ENCODE results near the gene TPCN2. TPM values are rescaled to one million over a fixed set of nuclear protein-coding genes. Genes with fewer than 3 reads are reported as not detected.
"Not testable (repeated sequence)": the region's sequence is repeated elsewhere in the genome, so short reads cannot be mapped to it uniquely, and the experiment has no call there.

TPCN2 gene
- 5.2 TPM in 2 replicates for polyA plus RNA-seq (2013)

GRCh38 chr11:69048694-69049489 lies at the start of gene TPCN2:
Gene TPCN2 (plus strand): TSS chr11:69048932. CDS start chr11:69048998, 66 bp downstream.
- peak within 1 kb of the TSS; percentile 84 for H2BK5ac ChIP-seq (ENCODE audit: low read depth, low read length, poor library complexity)
- H3K4me1 ChIP-seq (ENCODE audit: control insufficient read depth in 1 of 2, insufficient read depth in 2 of 2, low read length in 2 of 2): peaks cover 8 to 15% of the 10 kb centered on the region in 2 experiments
- H4K12ac ChIP-seq (ENCODE audit: low read depth, low read length): peak within 1 kb of the TSS; percentile 97
- H3K9me3 ChIP-seq (ENCODE audit: insufficient read depth, low read depth, low read length): no peaks in the 10 kb centered on the region
- H3K79me2 ChIP-seq (ENCODE audit: control insufficient read depth, insufficient read depth, low read length, poor library complexity): peaks cover 6% of the 10 kb centered on the region
- H2BK120ac ChIP-seq (ENCODE audit: insufficient read depth, low read length, poor library complexity): peak within 1 kb of the TSS; percentile 94
- H3K27ac ChIP-seq (ENCODE audit: low read depth, low read length): peak within 1 kb of the TSS; percentile 16
- no peak within 1 kb of the TSS for H3K23ac ChIP-seq (ENCODE audit: low read length)
- H4K8ac ChIP-seq (ENCODE audit: low read depth, low read length): peak within 1 kb of the TSS; percentile 99
- H2AK5ac ChIP-seq (ENCODE audit: low read length): peak within 1 kb of the TSS; percentile 76
- peak within 1 kb of the TSS; percentile 99 for H3K18ac ChIP-seq (ENCODE audit: low read length)
- H3K36me3 ChIP-seq (ENCODE audit: control insufficient read depth in 1 of 2, insufficient read depth in 2 of 2, low read length in 2 of 2): peaks cover 0 to 2% of the 10 kb centered on the region in 2 experiments
- H4K91ac ChIP-seq (ENCODE audit: low read depth, low read length): peak within 1 kb of the TSS; percentile 98
- H3K79me1 ChIP-seq (ENCODE audit: low read length): peaks cover 10% of the 10 kb centered on the region
- peak within 1 kb of the TSS; percentile 97 for H2AFZ ChIP-seq (ENCODE audit: insufficient read depth, low read length, poor library complexity)
- peak within 1 kb of the TSS; percentile 99 for H3K4me2 ChIP-seq (ENCODE audit: low read length)
- no CpG with 5 or more reads among the region's 76 CpGs for WGBS (ENCODE audit: extremely low coverage, insufficient coverage, insufficient read length)
- peak within 1 kb of the TSS; percentile 91 for H3K4me3 ChIP-seq (ENCODE audit: low read depth, low read length)
- H3K27me3 ChIP-seq (ENCODE audit: insufficient read depth, low read length): peaks cover 1% of the 10 kb centered on the region
- peak within 1 kb of the TSS; percentile 45 for H2BK12ac ChIP-seq (ENCODE audit: low read length)
- peak within 1 kb of the TSS; percentile 98 for H3K14ac ChIP-seq (ENCODE audit: low read length)
- H3K9ac ChIP-seq (ENCODE audit: low read length): peak within 1 kb of the TSS; percentile 90
- peak within 1 kb of the TSS; percentile 98 for H3K4ac ChIP-seq (ENCODE audit: low read depth, low read length)
- DNase-seq: peak; percentile 79 to 85

GRCh38 chr11:68999093-68999747 lies 49.5 kb upstream of the TPCN2 start:
- no peak overlapping the region for H2AK5ac ChIP-seq (ENCODE audit: low read length)
- H3K4ac ChIP-seq (ENCODE audit: low read depth, low read length): no peak overlapping the region
- H3K23ac ChIP-seq (ENCODE audit: low read length): no peak overlapping the region
- no peak overlapping the region for H3K9ac ChIP-seq (ENCODE audit: low read length)
- no peak overlapping the region for H4K8ac ChIP-seq (ENCODE audit: low read depth, low read length)
- no peak overlapping the region for H2BK120ac ChIP-seq (ENCODE audit: insufficient read depth, low read length, poor library complexity)
- H3K14ac ChIP-seq (ENCODE audit: low read length): no peak overlapping the region
- H3K79me2 ChIP-seq (ENCODE audit: control insufficient read depth, insufficient read depth, low read length, poor library complexity): no peaks in the 10 kb centered on the region
- H4K12ac ChIP-seq (ENCODE audit: low read depth, low read length): no peak overlapping the region
- no peaks in the 10 kb centered on the region for H3K79me1 ChIP-seq (ENCODE audit: low read length)
- H3K27ac ChIP-seq (ENCODE audit: low read depth, low read length): no peak overlapping the region
- no peak overlapping the region for H3K4me2 ChIP-seq (ENCODE audit: low read length)
- no peak overlapping the region for H2AFZ ChIP-seq (ENCODE audit: insufficient read depth, low read length, poor library complexity)
- no peaks in the 10 kb centered on the region for H3K27me3 ChIP-seq (ENCODE audit: insufficient read depth, low read length)
- no peaks in the 10 kb centered on the region for H3K36me3 ChIP-seq (ENCODE audit: control insufficient read depth in 1 of 2, insufficient read depth in 2 of 2, low read length in 2 of 2)
- H3K4me3 ChIP-seq (ENCODE audit: low read depth, low read length): no peak overlapping the region
- no peak overlapping the region for H2BK5ac ChIP-seq (ENCODE audit: low read depth, low read length, poor library complexity)
- H2BK12ac ChIP-seq (ENCODE audit: low read length): no peak overlapping the region
- H3K18ac ChIP-seq (ENCODE audit: low read length): no peak overlapping the region
- no peaks in the 10 kb centered on the region for H3K4me1 ChIP-seq (ENCODE audit: control insufficient read depth in 1 of 2, insufficient read depth in 2 of 2, low read length in 2 of 2)
- H3K9me3 ChIP-seq (ENCODE audit: insufficient read depth, low read depth, low read length): peaks cover 2% of the 10 kb centered on the region
- no peak overlapping the region for H4K91ac ChIP-seq (ENCODE audit: low read depth, low read length)
- no peak for DNase-seq
- WGBS (ENCODE audit: extremely low coverage, insufficient coverage, insufficient read length): no CpG with 5 or more reads among the region's 8 CpGs

GRCh38 chr11:68999748-69000355 lies 48.9 kb upstream of the TPCN2 start:
- not testable (repeated sequence) for H3K27ac ChIP-seq (ENCODE audit: low read depth, low read length); H4K8ac ChIP-seq (ENCODE audit: low read depth, low read length); H4K91ac ChIP-seq (ENCODE audit: low read depth, low read length); H2AK5ac ChIP-seq (ENCODE audit: low read length); H3K4me2 ChIP-seq (ENCODE audit: low read length); H3K9me3 ChIP-seq (ENCODE audit: insufficient read depth, low read depth, low read length); H3K23ac ChIP-seq (ENCODE audit: low read length); H4K12ac ChIP-seq (ENCODE audit: low read depth, low read length); H3K4me1 ChIP-seq (ENCODE audit: control insufficient read depth in 1 of 2, insufficient read depth in 2 of 2, low read length in 2 of 2); H3K79me1 ChIP-seq (ENCODE audit: low read length); H3K4ac ChIP-seq (ENCODE audit: low read depth, low read length); H2BK12ac ChIP-seq (ENCODE audit: low read length); H2AFZ ChIP-seq (ENCODE audit: insufficient read depth, low read length, poor library complexity); H2BK120ac ChIP-seq (ENCODE audit: insufficient read depth, low read length, poor library complexity); H3K79me2 ChIP-seq (ENCODE audit: control insufficient read depth, insufficient read depth, low read length, poor library complexity); H3K4me3 ChIP-seq (ENCODE audit: low read depth, low read length); DNase-seq; H3K14ac ChIP-seq (ENCODE audit: low read length); H3K9ac ChIP-seq (ENCODE audit: low read length); H3K36me3 ChIP-seq (ENCODE audit: control insufficient read depth in 1 of 2, insufficient read depth in 2 of 2, low read length in 2 of 2); H3K18ac ChIP-seq (ENCODE audit: low read length); H3K27me3 ChIP-seq (ENCODE audit: insufficient read depth, low read length); H2BK5ac ChIP-seq (ENCODE audit: low read depth, low read length, poor library complexity)
- WGBS (ENCODE audit: extremely low coverage, insufficient coverage, insufficient read length): no CpG with 5 or more reads among the region's 12 CpGs

GRCh38 chr11:69000391-69000790 lies 48.3 kb upstream of the TPCN2 start:
- no CpG with 5 or more reads among the region's 5 CpGs for WGBS (ENCODE audit: extremely low coverage, insufficient coverage, insufficient read length)
- Histone ChIP-seq H2BK12ac (ENCODE audit: low read length) (no peak overlapping the region), H3K9me3 (ENCODE audit: insufficient read depth, low read depth, low read length) (peaks cover 2% of the 10 kb centered on the region), H3K4me1 (ENCODE audit: control insufficient read depth in 1 of 2, insufficient read depth in 2 of 2, low read length in 2 of 2) (no peaks in the 10 kb centered on the region), H2AK5ac (ENCODE audit: low read length) (no peak overlapping the region), H3K4ac (ENCODE audit: low read depth, low read length) (no peak overlapping the region), H3K14ac (ENCODE audit: low read length) (no peak overlapping the region), H2BK120ac (ENCODE audit: insufficient read depth, low read length, poor library complexity) (no peak overlapping the region), H3K27me3 (ENCODE audit: insufficient read depth, low read length) (no peaks in the 10 kb centered on the region), H4K91ac (ENCODE audit: low read depth, low read length) (no peak overlapping the region), H3K27ac (ENCODE audit: low read depth, low read length) (no peak overlapping the region), H3K9ac (ENCODE audit: low read length) (no peak overlapping the region), H2AFZ (ENCODE audit: insufficient read depth, low read length, poor library complexity) (no peak overlapping the region), H3K18ac (ENCODE audit: low read length) (no peak overlapping the region), H4K12ac (ENCODE audit: low read depth, low read length) (no peak overlapping the region), H3K4me3 (ENCODE audit: low read depth, low read length) (no peak overlapping the region), H3K36me3 (ENCODE audit: control insufficient read depth in 1 of 2, insufficient read depth in 2 of 2, low read length in 2 of 2) (no peaks in the 10 kb centered on the region), H3K79me1 (ENCODE audit: low read length) (no peaks in the 10 kb centered on the region), H3K23ac (ENCODE audit: low read length) (no peak overlapping the region), H2BK5ac (ENCODE audit: low read depth, low read length, poor library complexity) (no peak overlapping the region), H3K4me2 (ENCODE audit: low read length) (no peak overlapping the region), H3K79me2 (ENCODE audit: control insufficient read depth, insufficient read depth, low read length, poor library complexity) (no peaks in the 10 kb centered on the region), H4K8ac (ENCODE audit: low read depth, low read length) (no peak overlapping the region)
- no peak for DNase-seq

Data from trophoblast cell (in vitro differentiated cells and primary cell).